HEK293T (cell line): Measurements from ENCODE around the gene TIMM8A.

Experiments used
- CTCF ChIA-PET: fragments of 350-600 bp; formaldehyde crosslinking; extraction: SDS; loops from one replicate; lab custom pipeline; 2021; ENCODE audit warnings: antibody characterized with exemption, inconsistent platforms; lab: Yijun Ruan, JAX
- POLR2A ChIA-PET: fragments of 350-600 bp; formaldehyde crosslinking; extraction: SDS; loops from one replicate; lab custom pipeline; 2020; ENCODE audit warnings: antibody characterized with exemption, inconsistent platforms; lab: Yijun Ruan, JAX
- DNase-seq: peaks from one replicate; pipeline ENCODE4 v3.0.0; 2012; ENCODE audit warnings: mixed read lengths; ENCODE audit errors: extremely low spot score
- ARNT ChIP-seq: fragments of 450-650 bp; IDR thresholded peaks from 2 replicates; pipeline ENCODE4 v1.6.1; 2017; ENCODE audit warnings: mild to moderate bottlenecking
- BHLHE40 ChIP-seq: fragments of 450-650 bp; IDR thresholded peaks from 2 replicates; pipeline ENCODE4 v1.6.1; 2016; ENCODE audit warnings: mild to moderate bottlenecking, moderate library complexity, borderline replicate concordance
- CTBP1 ChIP-seq: fragments of 450-650 bp; IDR thresholded peaks from 2 replicates; pipeline ENCODE4 v1.6.1; 2016; ENCODE audit warnings: borderline replicate concordance
- ELF4 ChIP-seq: fragments of 450-650 bp; IDR thresholded peaks from 2 replicates; pipeline ENCODE4 v1.6.1; 2017; ENCODE audit warnings: antibody characterized with exemption
- FOXA1 ChIP-seq: fragments of 450-650 bp; IDR thresholded peaks from 2 replicates; pipeline ENCODE4 v1.6.1; 2016; ENCODE audit warnings: mild to moderate bottlenecking
- FOXK2 ChIP-seq: fragments of 450-650 bp; IDR thresholded peaks from 2 replicates; pipeline ENCODE4 v1.6.1; 2016; ENCODE audit warnings: mild to moderate bottlenecking
- FOXM1 ChIP-seq: fragments of 450-650 bp; IDR thresholded peaks from 2 replicates; pipeline ENCODE4 v1.6.1; 2017; ENCODE audit warnings: mild to moderate bottlenecking, borderline replicate concordance
- HDGF ChIP-seq: fragments of 450-650 bp; IDR thresholded peaks from 2 replicates; pipeline ENCODE4 v1.6.1; 2017; ENCODE audit warnings: antibody characterized with exemption, borderline replicate concordance
- L3MBTL2 ChIP-seq: fragments of 450-650 bp; conservative IDR thresholded peaks from 2 replicates; pipeline ENCODE4 v1.6.1; 2016; ENCODE audit warnings: mild to moderate bottlenecking
- LEF1 ChIP-seq: fragments of 450-650 bp; IDR thresholded peaks from 2 replicates; pipeline ENCODE4 v1.6.1; 2017; ENCODE audit warnings: mild to moderate bottlenecking, borderline replicate concordance
- NFRKB ChIP-seq: fragments of 450-650 bp; IDR thresholded peaks from 2 replicates; pipeline ENCODE4 v1.6.1; 2016; ENCODE audit warnings: mild to moderate bottlenecking, moderate library complexity
- SP1 ChIP-seq: fragments of 450-650 bp; IDR thresholded peaks from 2 replicates; pipeline ENCODE4 v1.6.1; 2017
- SUZ12 ChIP-seq: fragments of 450-650 bp; IDR thresholded peaks from 2 replicates; pipeline ENCODE4 v1.6.1; 2016; ENCODE audit warnings: mild to moderate bottlenecking
- TARDBP ChIP-seq: fragments of 450-650 bp; IDR thresholded peaks from 2 replicates; pipeline ENCODE4 v1.6.1; 2016
- ZNF384 ChIP-seq: fragments of 450-650 bp; IDR thresholded peaks from 2 replicates; pipeline ENCODE4 v1.6.1; 2016
- TF ChIP-seq, protein P1 (sequence below): fragments of 450-650 bp; IDR thresholded peaks from 2 replicates; pipeline ENCODE4 v1.6.1; 2016

TIMM8A gene

DNA sequence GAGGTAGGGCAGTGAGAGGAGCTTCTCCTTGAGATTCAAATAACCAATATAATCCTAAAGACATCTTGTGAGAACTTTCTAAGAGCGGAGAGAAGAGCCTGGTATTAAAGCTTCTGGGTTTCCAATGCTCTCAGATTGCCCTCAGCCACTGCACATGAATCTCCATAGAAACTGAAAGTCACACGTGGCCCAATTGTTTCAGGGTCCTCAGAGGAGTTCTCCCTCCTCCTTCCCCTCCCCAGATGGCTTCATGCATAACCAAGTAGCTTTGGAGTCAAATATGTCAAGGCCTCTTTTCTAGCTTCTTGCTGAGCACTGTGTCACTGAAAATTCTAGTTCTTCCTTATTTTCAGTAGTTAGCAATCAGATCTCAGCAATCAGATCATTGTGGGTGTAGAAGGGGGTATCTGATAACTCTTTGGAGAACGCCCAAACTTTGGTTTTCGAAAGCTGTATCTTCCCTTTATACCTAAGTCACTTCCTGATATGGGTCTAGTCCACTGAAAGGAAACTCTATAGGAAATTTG, 35.2 kb upstream of the TIMM8A start:
- POLR2A ChIA-PET, result interaction anchor here (0.9 to 1.3 kb wide), 3 partner anchors 13 to 36 kb away, joined by 3 to 7 read pairs (median 4); partner anchors contain the start of gene TIMM8A
- DNase-seq, result no peak
- TF ChIP-seq ARNT (no peak), CTBP1 (no peak), FOXA1 (no peak), BHLHE40 (no peak), ELF4 (no peak), SUZ12 (no peak), TARDBP (no peak), HDGF (no peak), LEF1 (no peak), FOXK2 (no peak), SP1 (no peak), FOXM1 (no peak), ZNF384 (no peak), NFRKB (no peak), L3MBTL2 (no peak)
- TF ChIP-seq, protein P1, sequence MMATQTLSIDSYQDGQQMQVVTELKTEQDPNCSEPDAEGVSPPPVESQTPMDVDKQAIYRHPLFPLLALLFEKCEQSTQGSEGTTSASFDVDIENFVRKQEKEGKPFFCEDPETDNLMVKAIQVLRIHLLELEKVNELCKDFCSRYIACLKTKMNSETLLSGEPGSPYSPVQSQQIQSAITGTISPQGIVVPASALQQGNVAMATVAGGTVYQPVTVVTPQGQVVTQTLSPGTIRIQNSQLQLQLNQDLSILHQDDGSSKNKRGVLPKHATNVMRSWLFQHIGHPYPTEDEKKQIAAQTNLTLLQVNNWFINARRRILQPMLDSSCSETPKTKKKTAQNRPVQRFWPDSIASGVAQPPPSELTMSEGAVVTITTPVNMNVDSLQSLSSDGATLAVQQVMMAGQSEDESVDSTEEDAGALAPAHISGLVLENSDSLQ, result no peak
- CTCF ChIA-PET, result no interaction called here

DNA sequence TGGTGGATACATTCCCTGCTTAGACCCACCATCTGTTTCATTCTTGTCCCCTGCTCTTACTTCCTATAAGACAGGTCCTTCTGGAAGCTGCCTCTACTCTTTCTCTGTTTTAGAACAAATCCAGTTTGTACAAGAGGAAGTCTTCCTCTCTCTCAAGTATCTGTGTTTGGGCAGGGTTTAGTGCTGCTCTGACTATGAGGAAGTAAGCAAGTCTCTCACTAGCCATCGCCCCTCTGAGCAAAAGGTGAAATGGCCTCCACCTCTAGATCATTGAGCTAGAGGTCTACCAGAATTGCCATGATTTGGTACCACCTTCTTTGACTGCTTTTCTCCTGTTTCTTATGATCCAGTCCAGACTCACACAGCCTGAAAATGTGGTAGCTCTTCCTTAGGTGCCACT, 29.0 kb upstream of the TIMM8A start:
- ChIA-PET CTCF (no interaction called here), POLR2A (interaction anchor here (1.3 to 7.1 kb wide), 2 partner anchors 13 to 29 kb away, joined by 5 to 49 read pairs; partner anchors contain the start of genes RPL36A and TIMM8A)
- TF ChIP-seq HDGF, result no peak
- TF ChIP-seq FOXM1, result no peak
- TF ChIP-seq NFRKB, result no peak
- no peak for TF ChIP-seq SP1
- no peak for TF ChIP-seq ZNF384
- TF ChIP-seq SUZ12, result no peak
- TF ChIP-seq TARDBP, result no peak
- TF ChIP-seq FOXA1, result no peak
- TF ChIP-seq LEF1, result no peak
- no peak for TF ChIP-seq L3MBTL2
- TF ChIP-seq FOXK2, result no peak
- no peak for TF ChIP-seq ELF4
- TF ChIP-seq, protein P1, result no peak
- TF ChIP-seq BHLHE40, result no peak
- no peak for TF ChIP-seq ARNT
- no peak for TF ChIP-seq CTBP1
- no peak for DNase-seq

DNA sequence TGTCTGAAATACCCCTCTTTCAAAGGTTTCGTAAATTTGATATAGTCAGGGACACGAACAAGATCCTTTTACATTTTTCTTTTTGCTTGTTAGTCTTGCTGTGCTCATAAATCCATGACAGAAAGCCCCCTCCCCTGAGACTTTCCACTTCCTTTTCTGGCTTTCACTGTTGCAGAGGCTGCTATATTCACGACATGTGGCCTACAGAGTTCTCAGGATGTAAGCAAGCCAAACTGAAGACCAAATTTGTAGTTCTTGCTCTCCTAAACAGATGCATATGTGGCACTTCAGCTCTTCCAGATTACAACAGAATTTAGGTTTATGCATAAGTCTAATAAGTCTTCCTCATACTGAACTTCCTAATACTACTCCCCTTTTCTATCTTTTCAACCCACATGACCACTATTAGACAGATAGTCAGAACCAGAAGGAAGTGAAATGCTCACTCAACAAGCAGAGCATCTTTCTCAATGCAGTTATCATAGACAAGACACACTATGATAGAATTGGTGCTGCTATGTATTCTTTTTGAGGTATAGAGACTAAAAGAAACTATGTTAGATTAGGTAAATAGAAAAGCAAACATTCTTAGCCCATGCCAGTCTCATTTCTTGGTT, 22.5 kb upstream of the TIMM8A start:
- ChIA-PET POLR2A (no interaction called here), CTCF (no interaction called here)
- TF ChIP-seq NFRKB (no peak), ARNT (no peak), BHLHE40 (no peak), FOXK2 (no peak), L3MBTL2 (no peak), HDGF (no peak), LEF1 (no peak), FOXA1 (no peak), ZNF384 (no peak), ELF4 (no peak), FOXM1 (no peak), SP1 (no peak), TARDBP (no peak)
- TF ChIP-seq, protein P1, result no peak
- DNase-seq, result no peak

DNA sequence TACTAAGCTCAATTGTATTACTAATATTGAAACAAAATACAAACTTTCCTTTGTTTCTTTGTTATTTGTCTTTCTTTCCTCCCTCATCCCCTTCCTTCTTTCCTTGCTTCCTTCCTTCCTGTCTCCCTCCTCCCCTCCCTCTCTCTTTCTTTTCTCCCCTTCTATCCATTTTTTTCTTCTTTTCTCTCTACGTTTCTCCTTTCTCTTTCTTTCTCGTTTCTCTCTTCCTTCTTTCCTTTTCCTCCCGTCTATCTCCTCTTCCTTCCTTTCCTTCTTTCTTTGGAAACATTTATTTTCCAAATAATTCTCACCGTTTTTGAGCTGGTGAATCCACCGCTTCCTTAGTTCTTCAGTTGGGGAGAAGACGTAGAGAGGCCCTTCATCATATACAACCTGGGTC, 21.1 kb upstream of the TIMM8A start:
- POLR2A ChIA-PET, result interaction anchor here (3.3 kb wide), 1 partner anchor 21 kb away, joined by 31 read pairs; the partner anchor contains the start of gene RPL36A

DNA sequence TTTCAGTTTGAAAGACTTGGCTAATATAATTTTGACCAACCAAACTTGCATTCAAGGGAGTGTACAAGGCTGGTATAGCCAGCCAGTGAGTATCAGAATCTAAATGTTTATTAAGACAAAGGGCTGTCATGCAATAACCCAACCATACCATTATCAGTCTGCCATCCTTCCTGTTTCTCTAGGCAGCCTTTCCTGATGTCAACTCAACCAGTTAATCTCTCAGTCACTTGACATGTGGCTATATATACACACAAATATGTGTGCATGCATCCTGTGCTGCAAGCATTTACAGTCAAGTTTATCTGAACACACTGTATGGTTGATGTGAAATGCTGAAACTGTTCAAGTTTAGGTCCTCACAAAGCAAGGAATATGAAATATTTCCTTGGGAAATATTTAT, 20.3 kb upstream of the TIMM8A start:
- DNase-seq, result no peak
- ChIA-PET POLR2A (interaction anchor here (1.3 to 3.3 kb wide), 2 partner anchors 20 to 22 kb away, joined by 8 to 31 read pairs; partner anchors contain the start of genes RPL36A and TIMM8A), CTCF (no interaction called here)
- TF ChIP-seq ARNT (no peak), LEF1 (no peak), TARDBP (no peak), FOXA1 (no peak), NFRKB (no peak), BHLHE40 (no peak), ELF4 (no peak), L3MBTL2 (no peak), ZNF384 (no peak), SP1 (no peak), SUZ12 (no peak), FOXK2 (no peak), HDGF (no peak), CTBP1 (no peak), FOXM1 (no peak)
- TF ChIP-seq, protein P1, result no peak

More for the DNA sequence above, 21.1 kb upstream of the TIMM8A start:
- CTCF ChIA-PET, result no interaction called here
- DNase-seq, result no peak
- TF ChIP-seq HDGF (no peak), BHLHE40 (no peak), ELF4 (no peak), NFRKB (no peak), FOXM1 (no peak), LEF1 (no peak), SUZ12 (no peak), ZNF384 (no peak), FOXK2 (no peak), CTBP1 (no peak)
